Activated CD8-positive, alpha-beta memory T cell treated with anti-CD3 and anti-CD28 coated beads for 48 hours (primary cell): Measurements from ENCODE around the gene MRPL50.

Source experiments
- DNase-seq, 3 experiments: peaks; one replicate each; pipeline ENCODE4 v3.0.0-alpha.2; 2020; ENCODE audit warnings: low read depth in 2 of 3, low spot score in 2 of 3

Gene MRPL50

DNA sequence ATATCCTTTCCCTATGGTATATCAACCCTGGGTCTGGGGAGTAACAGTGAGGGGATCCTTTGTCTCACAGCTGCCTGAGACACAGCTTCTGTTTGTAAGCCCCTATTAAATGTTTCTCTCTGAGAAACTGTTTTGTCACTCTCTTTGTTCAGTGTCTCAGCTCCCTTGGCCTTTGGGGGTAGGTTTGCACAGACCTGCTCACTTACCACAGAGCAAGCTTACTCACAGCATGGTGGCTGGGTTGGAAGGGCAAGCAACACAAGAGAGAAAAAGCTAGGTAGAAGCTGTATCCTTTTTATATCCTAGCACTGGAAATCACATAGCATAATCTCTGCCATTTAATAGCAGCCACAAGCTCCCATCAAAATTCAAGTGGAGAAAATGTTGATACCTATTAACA lies 18.1 kb downstream of the MRPL50 start:
- DNase-seq: no peak

DNA sequence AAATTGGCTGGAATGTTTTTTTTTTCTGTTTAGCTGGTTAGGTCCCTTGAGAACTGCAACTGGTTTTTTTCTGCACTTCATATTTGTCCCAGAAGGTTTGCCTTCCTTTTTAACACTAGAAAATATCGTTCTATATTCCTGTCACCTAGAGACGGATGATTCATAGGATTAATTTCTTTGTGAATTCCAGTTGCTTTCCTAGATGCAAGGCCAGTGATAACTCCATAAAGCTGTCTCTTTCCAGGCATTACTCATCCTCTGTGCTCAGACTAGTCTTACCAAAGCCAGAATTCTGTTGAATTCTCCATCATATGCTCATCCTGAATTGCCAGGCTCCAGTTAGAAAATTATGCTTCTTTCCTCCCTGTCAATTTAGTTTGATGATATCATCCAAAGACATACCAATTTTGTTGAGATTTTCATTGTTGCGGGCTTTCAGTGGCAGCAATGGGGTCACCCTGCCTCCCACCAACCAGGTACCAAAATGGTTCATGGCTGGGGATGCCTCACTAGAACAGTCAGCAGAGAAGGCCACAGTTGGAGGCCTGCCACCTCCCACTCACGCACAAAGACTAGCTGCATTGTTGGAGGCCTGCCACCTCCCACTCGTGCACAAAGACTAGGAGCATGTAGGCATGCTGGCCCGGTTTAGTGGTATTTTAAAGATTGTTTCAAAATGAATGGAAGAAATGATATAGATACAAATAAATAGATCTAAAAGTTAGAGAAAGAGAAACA lies 22.1 kb downstream of the MRPL50 start:
- no peak for DNase-seq

DNA sequence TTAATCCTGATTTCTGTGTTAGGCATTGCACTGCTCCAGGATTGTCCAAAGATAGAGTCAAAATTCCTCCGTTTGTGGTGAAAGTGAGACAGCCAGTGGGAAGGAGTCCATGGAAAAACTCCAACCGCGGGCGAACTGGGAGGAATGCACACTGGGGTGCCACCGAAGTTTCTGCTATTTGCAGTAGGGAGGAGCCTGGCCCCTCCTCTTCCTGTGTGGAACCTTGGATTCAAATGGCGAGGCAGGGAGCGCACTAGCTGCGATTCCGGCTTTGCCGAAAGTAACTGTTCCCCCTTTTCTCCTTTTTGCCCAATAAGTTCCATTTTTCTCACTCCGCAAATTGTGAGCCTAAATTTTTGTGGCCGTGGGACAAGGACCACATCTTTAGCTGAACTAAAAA lies 22.9 kb downstream of the MRPL50 start:
- no peak for DNase-seq

DNA sequence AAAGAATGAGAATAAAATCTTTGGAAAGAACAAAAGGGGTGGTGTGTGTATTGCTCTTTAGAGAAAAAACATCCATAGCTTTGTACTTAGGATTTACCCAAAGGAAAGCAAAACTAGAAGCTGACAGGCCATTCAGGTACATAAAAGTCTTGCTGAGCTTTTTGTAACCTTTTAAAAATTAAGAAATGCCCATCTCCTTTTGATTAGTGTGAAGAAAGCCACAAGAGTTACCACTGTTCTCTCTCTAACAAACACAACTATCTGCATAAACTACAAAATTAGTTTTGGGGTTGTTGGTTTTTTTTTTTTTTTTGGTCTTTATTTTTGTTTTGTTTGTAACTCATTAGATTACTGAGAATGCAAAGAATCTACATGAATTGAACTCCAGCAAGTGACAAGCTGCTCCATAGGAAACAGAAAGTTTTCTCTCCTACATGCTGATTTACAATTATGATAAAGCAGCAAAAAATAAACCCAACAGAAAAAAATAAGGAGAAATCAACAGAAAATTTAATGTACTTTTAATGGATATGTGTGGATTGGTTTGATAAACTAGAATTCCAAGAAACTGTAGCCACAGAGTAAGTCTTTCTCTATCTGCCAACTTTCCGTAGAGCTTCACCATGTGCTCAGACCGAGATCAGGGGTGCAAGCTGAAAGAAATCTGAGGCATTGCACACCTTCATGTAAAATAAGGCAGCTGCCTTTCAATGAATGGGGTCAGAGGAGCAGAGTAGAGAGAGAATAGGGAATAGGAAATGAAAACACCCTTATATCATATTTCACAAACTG lies 25.9 kb downstream of the MRPL50 start:
- DNase-seq: no peak

DNA sequence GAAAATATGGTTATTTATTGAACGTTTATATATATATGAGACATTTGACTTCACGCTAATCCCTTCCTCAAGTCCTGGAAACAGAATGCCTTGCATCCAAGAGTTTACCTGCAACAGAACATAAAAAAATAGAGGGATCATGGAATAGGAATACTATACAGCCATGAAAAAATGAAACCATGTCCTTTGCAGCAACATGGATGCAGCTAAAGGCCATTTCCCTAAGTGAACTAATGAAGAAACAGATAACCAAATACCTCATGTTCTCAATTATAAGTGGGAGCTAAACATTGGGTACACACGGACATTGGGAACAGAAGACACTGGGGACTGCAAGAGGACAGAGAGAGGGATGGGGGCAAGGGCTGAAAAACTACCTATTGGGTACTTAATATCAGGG lies 26.6 kb downstream of the MRPL50 start:
- DNase-seq: no peak

DNA sequence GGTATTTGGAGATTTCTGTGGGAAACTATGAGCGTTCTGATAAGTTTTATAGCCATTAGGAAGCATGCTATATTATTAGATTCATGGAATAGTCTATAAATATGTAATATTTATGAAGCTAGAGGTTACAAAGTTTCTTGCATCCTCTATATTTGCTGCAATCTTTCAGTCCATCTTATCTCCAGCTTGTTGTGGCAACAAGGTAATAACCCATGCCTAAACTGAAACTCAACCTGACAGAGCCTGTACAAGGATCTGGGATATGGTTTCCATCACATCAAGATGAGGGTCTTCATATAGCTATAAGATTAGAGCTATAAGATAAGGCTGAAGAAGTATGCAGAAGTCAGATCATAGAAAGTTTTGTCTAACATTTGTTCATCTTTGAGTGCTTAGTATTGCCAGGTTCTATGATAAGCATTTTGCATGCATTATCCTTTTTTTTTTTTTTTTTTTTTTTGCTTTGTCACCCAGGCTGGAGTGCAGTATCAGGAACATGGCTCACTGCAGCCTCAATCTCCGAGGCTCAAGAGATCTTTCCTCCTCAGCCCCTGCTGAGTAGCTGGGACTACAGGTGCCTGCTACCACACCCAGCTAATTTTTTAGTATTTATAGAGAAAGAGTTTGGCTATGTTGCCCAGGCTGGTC lies 28.4 kb downstream of the MRPL50 start:
- no peak for DNase-seq

DNA sequence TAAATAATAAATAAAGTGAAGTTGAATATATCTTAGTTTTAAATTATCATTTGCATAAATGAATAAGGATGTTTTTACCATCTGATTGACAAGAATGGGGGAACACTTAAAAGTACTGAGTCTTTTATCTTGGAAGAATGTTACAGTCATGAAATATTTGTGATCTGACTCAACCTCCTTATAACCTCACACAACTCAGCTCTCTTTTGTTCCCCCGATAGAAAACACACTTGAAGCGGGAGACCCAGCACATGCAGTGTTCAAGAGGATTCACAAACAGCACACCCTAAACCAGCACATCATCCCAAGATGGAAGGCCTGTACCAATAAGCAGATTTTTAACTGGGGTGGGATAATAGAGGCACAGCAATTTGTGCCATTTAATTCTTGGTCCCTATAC lies 29.1 kb downstream of the MRPL50 start:
- DNase-seq: no peak

DNA sequence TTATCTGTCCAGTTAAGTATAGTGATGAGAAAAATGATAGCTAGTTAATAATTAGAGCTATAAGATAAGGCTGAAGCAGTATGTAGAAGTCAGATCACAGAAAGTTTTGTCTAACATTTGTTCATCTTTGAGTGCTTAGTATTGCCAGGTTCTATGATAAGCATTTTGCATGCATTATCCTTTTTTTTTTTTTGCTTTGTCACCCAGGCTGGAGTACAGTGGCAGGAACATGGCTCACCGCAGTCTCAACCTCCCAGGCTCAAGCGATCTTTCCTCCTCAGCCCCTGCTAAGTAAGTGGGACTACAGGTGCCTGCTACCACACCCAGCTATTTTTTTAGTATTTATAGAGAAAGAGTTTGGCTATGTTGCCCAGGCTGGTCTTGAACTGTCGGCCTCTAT lies 31.1 kb downstream of the MRPL50 start:
- DNase-seq: no peak

DNA sequence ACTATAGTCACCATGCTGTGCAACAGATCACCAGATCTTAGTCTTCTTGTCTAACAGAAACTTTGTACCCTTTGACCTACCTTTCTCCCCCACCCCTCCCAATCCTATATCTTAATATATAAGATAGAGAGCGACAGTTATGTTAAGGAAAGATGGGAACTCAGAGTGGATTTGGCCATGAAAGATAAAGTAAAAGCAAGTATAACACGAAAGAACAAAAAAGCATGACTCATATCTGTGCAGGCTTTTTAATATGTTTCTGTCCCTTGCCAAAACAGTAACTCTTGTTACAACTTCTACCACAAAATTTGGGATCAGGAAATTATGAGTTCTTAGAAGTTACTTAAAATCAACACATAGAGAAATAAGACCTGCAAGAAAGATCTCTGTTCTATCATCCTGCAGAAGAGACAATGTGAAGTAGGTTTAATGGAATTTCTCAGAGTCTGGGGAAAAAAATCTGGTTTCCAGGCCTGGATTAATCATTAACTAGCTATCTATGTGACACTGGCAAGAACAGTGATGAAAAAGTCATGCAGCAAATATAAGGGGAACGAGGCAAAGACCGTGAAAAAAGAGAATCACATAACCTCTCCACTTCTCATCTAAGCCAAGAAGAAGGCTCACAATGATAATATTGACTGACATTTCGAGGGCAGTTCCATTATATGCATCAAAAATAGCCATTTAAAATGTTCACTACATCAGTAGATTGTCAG lies 32.2 kb downstream of the MRPL50 start:
- no peak for DNase-seq

DNA sequence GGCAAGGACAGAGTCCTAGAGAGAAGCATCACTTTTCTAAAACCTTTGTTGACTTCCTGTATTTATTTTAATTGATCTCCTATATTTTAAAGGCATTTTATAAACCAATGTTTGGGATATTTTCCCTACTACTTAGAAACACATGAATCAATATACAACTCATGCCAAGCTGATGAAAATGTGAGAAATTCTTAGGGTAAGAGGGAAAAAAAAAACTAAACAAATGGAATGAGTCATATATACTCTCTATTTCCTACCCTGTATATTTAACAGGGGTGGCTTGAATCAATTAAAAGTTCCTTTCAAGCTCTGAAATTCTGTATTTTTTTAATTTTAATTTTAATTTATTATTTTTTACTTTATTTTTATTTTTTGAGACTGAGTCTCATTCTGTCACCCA lies 33.2 kb downstream of the MRPL50 start:
- DNase-seq: no peak

DNA sequence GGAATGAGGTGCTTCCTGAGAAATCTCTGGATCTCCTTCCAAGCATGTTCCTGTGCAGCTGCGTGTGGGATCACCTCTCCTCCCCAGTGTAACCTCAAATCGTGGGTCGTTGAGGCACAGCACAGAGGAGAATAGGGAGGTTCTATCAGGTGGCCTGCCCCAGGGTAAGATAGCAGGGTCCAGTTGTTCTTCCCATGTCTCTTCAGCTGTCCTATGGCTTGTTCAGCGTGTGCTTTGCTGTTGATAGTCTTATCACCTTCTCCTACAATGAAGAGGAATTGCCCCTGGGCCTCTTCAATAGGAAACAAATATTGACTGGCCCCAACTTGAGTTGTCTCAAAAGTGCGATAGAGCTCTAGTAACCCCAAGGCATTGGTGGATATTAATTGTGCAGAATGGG lies 36.0 kb downstream of the MRPL50 start:
- no peak for DNase-seq

DNA sequence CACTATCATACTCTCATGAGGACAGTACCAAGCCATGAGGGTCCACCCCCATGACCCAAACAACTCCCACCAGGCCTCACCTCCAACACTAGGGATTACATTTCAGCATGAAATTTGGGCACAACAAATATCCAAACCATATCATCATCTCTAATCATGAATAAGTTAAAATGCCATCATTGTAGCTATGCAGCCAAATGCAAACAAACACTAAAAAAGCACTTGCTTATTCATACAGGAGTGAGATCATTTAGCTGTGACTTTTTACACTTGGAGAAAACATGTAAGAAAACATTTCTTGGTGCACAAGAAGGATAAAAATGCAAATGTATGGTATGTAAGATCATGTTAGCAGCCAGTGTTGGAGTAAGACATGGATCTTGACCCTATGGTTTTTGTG lies 37.8 kb downstream of the MRPL50 start:
- DNase-seq: no peak

DNA sequence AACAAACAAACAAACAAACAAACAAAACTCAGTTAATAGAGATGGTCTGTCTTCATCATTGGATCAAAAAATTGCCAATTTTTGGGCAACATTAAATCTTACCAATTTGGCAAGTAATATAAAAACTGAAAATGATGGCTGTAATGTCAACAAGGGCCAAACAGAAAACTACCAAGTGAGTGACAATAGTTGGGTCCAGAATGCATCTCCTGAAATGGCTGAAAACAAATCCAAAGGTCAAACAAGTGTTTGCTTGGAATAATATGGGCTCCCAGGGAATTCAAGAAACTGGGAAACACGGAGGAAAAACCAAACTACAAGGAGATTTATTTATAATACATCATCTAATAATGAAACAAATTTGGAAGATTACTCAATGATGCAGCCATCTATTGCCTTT lies 38.7 kb downstream of the MRPL50 start:
- DNase-seq: no peak

DNA sequence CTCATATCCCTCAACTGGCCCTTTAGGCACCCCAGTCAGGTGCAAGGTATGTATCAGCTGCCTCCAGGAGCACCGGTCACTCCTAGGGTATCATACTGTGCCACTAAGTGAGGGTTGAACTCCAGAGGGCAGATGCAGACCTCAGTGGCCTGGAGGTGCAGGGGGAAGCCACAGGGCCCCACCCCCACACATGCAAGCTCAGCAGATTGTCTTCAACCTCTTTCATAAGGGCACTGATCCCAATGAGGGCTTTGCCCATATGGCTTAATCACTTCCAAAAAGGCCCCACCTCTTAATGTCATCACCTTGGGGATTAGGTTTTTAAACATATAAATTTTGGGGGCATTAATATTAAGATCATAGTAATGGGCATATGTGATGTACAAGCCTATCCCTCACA lies 41.8 kb downstream of the MRPL50 start:
- DNase-seq: no peak

DNA sequence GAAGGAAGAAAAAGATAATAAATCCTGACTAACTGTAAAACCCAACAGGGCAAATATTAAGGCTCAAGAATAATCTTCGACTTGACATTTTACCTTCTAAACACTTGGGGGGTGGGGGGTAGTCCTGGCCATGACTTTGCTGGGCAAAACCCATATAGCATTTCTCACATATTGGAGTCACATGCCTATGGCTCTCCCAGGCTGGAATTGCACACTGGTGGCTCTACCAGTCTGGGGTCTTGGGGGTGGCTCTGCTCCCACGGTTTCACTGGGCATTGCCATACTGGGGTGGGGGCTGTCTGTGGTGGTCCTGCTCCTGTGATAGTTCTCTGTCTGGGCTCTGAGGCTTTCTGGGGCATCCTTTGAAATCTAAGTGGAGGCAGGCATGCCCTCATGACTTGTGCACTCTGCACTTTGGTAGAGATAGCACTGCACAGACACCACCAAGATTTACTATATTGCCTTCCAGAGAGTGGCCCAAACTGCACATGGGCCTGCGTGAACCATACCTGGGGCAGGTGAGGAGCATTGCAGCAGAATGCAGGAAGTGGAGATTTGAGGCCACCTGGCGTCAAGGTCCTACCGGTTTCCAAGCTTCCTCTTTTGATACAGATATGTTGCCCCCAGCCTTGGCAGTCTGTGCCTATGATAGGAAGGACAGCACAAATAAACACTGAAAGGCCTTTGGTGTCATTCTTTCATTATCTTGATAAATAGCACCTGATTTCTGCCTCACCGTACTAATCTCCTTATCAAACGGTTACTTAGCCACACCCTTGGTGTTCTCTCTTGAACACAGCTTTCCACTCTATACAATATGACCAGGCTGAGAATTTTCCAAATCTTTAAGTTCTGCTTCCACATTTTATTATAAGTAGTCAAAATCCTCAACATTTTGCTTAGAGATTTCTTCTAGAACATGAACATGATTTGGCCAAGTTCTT lies 43.4 kb downstream of the MRPL50 start:
- DNase-seq: no peak

DNA sequence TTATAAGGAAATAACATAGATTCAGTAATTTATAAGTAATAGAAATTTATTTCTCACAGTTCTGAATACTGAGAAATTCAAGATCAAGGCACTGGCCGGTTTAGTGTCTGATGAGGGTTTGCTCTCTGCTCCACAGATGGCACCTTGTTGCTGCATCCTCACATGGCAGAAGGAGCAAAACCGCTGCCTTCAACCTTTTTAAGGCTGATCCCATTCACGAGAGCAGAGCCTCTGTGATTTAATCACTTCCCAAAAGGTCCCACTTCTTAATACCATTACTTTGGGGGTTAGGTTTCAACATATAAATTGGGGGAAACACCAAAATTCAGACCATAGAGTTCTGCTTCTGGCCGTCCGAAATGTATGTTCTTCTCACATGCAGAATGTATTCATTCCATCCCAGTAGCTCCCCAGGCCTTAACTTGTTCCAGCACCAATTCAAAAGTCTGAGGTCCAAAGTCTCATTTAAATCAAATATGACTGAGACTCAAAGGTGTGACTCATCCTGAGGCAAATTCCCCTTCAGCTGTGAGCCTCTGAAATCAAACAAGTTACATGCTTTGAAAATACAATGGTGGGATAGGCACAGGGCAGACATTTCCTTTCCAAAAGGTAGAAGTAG lies 44.2 kb downstream of the MRPL50 start:
- no peak for DNase-seq

DNA sequence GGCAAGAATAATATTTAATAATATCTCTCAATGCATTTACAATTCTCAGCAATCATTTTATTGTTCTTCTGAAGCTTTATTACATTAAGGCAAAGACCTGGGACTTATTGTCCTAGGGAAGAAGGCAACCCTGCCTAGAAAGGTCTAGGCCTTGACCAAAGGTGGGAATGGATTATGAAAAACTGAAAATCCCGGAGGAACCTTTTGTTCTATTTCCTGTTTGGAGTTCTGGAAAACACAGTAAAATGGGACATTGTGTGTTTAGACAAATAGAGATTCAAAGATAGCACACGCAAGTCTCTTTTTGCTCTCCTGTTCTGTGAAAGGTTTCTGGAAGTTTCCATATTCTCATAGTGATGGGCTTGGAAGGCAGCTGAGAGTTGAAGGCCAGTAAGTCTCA lies 44.7 kb downstream of the MRPL50 start:
- no peak for DNase-seq

DNA sequence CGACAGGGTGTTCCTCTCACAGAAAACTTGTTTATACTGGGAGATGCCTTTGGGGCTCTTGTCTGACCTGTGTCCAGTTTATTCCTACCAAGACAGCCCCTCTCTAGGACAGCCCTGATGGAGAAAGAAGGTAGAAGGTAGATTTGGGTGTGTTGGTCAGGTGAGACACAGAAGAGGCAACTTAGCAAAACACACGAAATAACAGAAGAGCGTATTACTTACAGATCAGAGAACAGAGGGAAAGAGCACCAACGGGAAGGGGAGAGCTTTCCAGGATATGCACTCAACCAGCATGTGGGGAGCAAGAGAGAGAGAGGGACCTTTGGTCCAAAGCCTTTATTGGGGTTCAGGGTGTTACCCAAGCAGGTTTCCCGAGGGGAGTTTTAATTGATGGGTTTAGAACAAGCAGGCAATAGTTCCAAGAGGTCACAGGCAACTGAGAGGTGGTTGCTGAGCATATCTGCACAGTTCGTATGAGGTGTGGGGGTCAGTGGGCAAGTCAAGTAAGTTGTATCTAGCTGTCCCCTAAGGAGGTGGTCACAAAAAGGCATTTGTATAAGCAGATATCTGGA lies 45.4 kb downstream of the MRPL50 start:
- no peak for DNase-seq

DNA sequence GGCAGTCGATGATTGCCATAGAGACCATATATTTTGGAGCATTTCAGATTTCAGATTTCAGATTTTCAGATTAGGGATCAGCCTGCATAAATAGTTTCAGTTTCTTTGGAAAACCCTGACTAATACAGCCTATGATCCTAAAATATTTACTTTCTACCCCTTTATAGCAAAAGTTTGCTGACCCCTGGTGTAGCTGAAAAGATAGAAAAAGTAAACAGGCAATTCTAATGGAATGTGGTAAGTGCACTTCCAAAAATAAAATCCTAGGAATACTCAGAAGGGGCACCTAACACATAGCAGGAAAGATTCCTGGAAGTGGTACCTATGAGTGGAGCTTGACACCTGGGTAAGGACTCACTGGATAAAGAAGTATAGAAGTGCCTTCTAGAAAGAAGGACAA lies 48.1 kb downstream of the MRPL50 start:
- no peak for DNase-seq

DNA sequence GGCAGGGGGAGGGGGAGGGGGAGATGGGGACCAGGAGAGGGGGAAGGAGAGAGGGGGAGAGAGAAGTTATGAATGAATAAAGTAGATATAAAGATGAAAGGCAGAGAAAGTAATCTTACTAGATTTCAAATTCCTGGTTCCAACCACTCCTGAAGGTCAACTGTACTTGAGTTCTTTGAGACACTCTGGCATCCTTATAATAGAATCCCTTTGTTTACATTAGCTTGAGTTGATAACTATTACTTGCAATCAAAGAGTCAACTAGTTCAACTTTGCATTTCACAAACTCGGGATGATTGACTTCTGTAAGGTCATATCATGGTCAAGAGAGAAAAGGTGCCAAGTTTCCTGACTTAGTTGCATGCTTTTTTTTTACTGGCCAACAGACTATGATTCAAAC lies 55.8 kb downstream of the MRPL50 start:
- DNase-seq: no peak
